HG02610 (cell line): ENCODE data around the gene SYTL1.

ENCODE experiments used
- ATAC-seq: cut with Tn5 transposase; IDR thresholded peaks from one replicate; pipeline ENCODE4 v1.9.1; 2021; ENCODE audit warnings: mild to moderate bottlenecking, moderate library complexity; ENCODE audit not compliant: unreplicated experiment

The SYTL1 gene, protein sequence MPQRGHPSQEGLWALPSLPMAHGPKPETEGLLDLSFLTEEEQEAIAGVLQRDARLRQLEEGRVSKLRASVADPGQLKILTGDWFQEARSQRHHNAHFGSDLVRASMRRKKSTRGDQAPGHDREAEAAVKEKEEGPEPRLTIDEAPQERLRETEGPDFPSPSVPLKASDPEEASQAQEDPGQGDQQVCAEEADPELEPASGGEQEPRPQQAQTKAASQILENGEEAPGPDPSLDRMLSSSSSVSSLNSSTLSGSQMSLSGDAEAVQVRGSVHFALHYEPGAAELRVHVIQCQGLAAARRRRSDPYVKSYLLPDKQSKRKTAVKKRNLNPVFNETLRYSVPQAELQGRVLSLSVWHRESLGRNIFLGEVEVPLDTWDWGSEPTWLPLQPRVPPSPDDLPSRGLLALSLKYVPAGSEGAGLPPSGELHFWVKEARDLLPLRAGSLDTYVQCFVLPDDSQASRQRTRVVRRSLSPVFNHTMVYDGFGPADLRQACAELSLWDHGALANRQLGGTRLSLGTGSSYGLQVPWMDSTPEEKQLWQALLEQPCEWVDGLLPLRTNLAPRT

DNA sequence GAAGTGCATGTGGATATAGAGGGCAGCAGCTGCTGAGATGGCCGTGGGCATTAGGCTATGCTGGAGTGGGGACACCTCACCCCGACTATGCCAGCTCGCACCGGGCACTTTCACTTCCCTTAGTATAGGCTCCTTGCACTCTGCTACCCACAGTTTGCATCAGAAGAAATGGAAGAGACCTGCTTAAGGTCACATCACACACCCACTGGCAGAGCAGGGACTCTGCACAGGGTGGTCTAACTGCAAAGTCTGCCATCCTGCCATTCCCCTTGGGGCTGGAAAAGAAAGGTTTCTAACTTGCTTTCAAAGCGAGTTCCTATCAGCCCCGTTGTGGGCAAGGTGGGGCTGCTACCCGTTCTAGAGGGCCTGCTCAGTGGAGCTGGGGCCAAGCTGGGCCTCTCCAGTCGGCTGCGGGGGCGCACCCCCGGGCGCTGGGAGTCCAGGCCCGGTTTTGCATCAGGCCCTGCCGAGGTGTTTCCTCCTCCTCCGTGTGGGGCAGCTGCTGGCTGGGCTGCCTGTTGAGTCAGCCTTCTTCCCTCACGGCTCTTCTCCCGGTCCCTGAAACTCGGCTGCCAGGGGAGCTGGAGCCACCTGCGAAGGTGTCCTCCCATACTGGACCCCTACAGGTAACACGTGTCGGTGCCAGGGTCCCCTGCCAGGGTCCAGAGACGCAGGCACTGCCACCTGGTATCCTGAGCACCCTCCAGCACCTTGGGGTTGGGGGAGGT lies at the start of gene SYTL1:
TSS of gene SYTL1 (plus strand) at position 498 of the 728 bp plus-strand sequence. CDS start 3,313 bp downstream, outside the sequence.
- peak; percentile 44 for ATAC-seq

DNA sequence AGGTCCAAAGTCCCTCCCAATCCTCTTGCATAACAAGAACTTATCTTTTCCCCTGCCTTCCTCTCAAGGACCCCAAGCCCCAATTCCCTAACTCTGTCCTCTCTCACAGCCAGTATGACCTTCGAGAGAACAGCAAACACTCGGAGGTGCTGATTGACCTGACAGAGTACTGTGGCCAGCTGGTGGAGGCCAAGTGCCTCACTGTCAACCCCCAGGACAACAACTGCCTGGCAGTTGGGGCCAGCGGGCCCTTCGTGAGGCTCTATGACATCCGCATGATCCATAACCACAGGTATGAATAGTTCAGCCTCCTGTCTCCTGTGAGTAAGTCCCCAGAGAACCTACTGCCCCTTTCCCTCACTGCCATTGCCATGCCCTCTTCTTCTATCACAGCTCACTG lies 49.7 kb upstream of the SYTL1 start:
- ATAC-seq = no peak

DNA sequence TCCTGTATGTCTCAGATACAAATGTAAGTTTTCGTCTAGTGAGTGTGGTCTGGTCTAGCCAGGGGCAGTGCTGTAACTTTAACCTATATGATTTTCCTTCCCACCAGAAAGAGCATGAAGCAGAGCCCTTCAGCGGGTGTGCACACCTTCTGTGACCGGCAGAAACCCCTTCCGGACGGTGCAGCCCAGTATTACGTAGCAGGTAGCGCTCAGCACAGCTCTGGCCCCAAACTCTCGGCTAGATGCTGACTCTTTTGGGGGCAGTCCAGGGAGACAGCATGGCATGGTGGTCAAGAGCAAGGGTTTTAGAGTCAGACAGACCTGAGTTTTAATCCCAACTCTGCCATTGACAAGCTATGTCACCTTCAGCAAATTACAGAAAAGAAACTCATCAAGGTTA lies 47.9 kb upstream of the SYTL1 start:
- ATAC-seq = no peak

DNA sequence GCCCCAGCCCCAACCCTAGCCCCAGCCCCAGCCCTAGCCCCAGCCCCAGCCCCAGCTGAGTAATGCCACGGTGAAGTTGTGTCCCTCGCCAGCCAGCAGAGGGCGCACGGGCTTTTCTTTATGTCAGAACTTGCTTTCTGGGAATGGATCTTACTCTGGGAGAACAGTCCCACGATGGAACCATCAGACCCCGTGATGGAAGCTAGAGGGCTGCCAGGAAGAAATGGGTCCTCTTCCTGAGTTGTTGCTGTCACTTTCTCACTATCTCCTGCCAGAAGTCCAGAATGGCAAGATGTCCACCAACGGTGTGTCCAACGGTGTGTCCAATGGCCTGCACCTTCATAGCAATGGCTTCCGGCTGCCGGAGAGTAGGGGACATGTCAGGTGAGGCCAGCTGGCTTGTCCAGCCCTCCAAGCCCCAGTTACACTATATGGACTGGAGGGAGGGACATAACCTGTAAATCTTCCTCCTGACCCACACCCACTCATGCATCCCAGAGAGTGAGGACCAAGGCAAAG lies 45.0 kb upstream of the SYTL1 start:
- ATAC-seq = no peak

DNA sequence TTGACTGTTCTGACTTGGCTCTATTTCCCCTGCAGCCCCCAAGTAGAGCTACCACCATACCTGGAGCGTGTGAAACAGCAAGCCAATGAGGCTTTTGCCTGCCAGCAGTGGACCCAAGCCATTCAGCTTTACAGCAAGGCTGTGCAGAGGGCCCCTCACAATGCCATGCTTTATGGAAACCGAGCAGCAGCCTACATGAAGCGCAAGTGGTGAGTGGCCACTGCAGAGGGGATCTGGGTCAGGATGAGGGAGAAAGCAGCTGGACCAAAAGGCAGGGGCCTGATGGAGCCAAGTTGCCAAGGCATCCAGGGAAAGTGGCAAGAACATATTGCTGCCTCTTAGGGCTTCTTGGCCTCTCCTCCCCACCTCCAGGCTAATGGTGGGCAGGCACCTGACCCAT lies 43.9 kb upstream of the SYTL1 start:
- no peak for ATAC-seq

DNA sequence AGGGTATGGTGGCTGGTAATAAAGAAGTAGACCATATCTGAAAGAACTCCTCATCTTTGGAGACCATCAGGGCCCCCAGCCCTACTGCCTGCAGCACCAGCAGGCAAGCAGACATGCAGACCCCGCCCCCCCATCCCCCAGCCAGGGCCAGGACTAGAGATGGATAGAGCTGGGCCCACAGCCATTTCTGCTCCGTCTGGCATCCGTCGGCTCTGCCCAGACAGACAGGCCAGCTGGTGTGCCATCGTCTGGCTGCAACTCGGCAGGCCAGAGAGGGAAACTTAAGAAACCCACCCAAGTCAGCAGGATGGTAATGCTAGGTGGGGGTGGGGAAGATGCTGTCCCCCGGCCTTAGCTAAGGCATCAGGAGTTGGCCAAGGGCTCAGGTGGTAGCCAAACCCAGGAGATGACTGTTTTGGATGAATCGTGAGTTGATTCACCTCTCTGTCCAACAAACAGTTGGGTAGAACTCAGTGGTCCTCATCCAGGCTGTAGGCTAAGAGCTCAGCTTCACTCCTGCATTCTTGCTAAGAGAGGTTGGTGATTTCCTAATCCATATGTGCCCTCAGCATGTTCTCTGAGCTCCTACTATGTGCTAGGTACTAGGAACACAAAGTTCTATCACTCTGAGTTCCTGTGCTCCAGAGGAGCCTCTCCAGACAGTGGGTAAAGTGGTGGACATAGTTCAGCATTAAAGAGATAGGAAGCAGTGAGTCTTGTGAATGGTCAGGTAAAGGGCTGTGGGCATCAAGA lies 43.0 kb upstream of the SYTL1 start:
- ATAC-seq = no peak

DNA sequence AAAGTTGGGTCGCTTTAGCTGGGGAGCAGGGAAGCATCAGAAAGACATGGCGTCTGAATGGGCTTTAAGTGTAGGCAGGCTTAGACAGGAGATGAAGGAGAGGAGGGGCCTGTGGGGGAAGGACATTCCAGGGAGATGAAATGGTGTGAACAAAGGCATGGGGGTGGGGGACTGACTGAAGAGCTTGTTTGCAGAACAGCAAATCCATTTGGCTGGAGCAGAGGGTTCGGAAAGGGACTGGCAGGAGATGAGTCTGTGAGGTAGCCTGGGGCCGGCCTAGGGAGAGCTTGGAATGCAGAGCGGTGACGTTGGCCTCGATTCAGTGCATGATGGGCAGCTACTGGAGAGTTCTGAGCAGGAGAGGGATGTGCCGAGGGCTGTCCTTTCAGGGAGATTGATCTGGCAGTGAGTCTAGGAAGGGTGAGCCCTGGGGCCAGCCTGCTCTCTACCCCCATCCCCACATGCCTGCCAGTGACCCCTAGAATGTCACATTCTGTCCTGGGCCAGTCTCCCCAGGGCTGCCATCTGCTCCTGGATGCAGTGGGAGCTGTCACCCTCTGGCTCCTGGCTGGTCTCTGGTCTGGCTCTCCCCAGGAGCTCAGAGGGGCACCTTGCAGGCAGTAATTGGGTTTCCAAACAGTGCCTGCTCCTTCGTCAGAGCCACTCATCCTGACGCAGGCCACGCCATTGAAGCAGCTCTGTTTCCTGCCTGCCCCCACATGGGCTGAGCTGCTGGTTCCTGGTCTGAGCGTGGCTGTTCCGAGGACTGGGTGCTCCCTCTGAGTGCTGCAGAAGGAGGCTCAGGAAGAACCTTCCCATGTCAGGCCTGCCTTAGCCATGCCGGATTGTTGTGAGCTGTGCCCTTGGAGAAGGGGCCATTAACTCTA lies 42.2 kb upstream of the SYTL1 start:
- ATAC-seq = no peak

DNA sequence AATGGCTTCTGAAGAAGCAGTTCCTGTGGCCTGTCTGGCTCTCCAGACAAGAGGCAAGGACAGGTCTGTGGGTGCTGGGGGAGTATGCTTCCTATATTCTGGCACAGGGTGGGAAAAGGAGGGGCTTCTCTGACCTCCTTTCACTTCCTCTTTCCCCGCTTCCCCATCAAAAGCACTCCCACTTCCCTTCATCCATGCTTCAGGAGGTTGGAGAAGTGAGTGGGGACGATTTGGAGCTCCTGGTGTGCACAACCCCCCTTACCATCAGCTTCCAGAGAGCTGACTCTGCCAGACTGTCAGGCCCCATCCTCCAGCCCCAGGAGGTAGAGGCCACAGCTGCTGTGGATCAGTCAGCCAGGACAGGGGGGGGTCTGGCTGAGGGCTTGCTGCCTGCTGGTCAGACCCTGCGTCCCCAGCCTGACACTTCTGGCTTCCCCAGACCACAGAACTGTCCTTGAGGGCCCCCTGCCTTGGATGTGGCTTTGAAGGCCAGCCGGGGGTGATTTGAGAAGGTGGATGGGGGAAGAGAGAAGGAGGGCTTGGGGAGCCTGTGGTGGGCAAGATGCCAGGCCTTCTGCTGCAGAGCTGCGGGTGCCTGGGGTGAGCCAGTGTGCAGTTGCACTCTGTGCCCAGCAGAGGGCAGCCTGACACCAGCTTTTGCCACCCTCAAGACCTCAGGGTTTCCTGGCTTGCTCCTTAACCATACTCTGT lies 41.3 kb upstream of the SYTL1 start:
- no peak for ATAC-seq

DNA sequence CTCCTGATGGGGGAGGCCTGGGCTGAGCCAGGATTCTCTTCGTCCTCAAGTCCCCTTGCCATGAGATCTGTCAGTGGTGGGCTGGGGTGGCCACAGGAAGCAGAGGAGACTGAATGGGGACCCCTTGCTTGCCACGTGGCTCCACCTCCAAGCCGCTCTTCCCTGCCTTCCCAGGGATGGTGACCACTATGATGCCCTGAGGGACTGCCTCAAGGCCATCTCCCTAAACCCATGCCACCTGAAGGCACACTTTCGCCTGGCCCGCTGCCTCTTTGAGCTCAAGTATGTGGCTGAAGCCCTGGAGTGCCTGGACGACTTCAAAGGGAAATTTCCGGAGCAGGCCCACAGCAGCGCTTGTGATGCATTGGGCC lies 40.8 kb upstream of the SYTL1 start:
- no peak for ATAC-seq

DNA sequence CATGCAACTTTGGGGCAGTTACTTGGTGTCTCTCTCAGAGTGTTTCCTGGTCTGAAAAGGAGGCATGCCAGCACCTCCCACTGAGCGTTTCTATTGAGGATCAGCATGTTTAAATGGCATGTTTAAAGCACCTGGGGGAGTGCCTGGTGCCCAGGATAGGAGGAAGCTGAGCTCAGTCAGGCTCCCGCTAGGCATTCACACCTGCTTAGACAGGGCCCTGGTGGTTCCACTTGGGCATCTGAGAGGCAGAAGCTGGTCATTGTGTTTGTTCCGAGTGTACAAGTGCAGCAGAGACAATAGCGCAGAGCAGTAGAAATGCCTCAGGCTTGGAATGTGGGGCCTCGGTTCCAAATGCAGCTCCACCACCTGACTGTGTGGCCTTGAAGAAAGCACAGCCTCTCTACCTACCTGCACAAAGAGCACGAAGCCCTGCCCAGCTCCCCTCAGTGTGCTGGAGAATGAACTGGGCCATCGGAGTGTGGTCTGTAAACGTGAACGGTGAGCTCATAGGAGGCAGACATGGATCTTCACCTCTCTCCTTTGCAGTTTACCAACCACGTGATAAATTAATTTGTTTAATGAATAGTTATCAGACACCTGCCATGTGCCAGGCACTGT lies 40.1 kb upstream of the SYTL1 start:
- ATAC-seq = no peak

DNA sequence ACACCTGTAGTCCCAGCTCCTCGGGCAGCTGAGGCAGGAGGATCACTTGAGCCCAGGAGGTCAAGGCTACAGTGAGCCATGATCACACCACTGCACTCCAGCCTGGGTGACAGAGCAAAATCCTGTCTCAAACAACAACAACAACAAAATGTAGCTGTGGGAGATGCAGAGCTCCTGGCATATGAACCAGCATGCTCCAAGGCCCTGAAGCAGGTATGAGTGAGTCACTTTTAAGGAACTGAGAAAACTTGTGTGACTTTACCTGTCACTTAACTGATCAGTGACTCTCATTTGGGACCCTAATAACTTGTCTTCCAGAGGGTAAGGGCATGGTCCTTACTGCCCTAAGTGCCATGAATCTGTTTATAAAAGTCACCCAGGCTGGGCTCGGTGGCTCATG lies 39.2 kb upstream of the SYTL1 start:
- ATAC-seq = no peak

DNA sequence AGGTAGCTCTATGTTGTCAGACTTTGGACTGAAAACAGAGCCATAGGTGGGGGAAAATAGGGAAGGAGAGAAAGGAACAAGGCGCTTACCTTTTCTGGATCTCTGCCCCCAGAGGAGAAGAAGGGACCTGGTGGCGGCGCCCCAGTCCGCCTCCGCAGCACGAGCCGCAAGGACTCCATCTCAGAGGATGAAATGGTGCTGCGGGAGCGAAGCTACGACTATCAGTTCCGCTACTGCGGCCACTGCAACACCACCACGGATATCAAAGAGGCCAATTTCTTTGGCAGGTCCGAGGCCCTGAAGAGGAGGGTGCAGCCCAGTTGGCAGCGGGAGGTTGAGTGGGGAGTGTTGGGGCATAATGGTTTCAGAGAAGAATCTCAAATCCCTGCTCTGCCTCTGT lies 38.3 kb upstream of the SYTL1 start:
- no peak for ATAC-seq

DNA sequence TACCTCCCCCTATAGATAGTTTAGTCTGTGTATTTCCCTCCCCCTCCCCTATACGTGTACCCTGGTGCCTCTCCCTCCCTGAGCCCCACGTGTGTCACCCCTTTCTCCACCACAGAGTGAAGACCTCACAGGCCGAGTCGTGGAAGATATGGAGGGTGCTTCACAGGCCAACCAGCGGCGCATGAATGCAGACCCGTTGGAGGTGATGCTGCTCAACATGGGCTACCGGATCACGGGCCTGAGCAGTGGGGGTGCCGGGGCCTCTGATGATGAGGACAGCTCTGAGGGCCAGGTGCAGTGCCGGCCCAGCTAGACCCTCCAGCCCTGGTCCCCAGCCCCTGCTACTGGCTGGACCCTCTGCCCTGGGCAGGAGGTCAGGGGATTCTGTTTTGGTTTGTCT lies 35.8 kb upstream of the SYTL1 start:
- no peak for ATAC-seq

DNA sequence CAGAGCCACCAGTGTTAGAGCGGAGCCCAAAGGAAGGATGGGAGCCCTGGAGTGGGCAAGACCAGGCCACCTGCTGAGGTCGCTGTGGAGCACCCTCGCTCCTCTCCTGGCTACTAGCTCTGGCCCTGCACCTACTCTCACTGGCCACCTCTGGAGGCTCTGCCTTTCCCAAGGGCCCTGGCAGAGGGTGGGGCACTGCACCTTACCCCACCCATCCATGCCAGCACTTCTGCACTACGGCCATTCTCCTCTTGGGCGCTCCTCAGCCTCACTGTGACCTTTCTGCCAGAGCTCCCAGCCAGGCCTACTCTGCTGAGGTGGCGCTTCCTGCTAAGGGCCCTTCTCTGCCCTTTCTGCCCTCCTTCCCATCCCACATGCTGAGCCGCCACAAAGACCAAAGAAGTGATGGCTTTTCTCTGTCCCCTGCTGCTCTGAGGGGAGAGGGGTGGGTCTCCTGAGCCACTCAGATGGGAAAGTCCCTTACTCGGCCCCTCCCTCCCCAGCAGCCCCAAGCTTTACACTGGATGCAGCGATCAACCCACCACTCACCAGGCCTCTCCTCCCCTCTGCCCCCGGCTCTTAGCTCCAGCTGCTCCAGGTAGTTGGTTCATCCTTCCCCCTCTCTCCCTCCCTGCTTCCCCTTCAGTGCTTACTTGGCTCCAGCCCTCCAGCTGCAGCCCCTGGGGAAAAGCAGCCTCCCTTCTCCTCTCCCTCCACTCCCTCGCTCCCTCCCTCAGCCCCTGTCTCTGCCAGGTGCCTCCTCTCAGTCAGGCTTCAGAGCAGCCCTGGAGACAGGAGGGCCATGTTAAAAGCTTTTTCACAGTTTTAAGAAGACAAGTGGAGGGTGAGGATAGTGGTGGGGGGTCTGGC lies 34.7 kb upstream of the SYTL1 start:
- no peak for ATAC-seq

DNA sequence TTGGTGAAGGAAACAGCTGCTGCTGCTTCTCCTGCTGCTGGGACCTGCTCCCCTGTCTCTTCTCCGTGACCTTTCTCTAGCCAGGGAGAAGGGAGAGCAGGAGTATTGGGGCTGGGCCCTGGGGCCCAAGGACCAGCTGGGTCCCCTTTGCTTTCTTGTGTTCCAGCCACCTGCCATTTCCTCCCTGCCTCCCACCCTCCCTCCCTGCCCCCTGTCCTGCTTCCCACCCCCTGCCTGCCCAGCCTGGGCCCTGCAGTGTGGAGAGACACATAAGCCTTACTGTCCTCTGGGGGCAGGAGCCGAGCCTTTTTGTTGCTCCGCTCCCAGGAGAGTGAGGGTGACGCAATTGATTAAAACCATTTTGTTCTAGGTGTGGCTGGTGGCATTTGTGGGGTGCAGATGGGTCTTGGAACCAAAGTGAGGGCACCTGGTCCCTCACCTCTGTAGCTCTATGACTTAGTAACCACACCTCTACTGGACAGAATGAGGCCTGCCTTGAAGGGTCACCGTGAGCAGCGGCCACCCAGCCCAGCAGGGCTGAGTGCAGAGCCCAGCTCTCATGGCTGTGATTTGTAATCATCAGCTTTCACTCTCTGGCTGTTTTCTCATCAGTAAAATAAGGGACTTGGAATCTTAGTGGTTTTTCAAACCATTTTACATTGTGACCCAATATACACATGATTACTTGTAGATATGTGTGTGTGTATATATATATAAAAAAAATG lies 33.8 kb upstream of the SYTL1 start:
- ATAC-seq = no peak

DNA sequence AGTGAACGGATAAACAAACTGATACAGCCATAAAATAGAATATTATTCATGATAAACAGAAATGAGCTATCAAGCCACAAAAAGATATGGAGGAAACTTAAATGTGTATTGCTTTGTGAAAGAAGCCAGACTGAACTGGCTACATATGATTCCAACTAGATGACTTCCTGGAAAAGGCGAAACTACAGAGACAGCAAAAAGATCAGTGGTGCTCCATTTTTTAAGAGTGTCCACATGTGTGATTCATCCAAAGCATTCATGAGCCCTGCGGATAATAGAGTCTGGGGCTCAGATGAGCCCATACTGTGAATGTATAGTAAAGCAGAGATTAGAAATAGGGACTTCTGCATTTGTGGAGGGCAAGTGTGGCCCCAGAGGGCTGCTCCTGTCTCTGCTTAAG lies 27.7 kb upstream of the SYTL1 start:
- ATAC-seq = no peak

DNA sequence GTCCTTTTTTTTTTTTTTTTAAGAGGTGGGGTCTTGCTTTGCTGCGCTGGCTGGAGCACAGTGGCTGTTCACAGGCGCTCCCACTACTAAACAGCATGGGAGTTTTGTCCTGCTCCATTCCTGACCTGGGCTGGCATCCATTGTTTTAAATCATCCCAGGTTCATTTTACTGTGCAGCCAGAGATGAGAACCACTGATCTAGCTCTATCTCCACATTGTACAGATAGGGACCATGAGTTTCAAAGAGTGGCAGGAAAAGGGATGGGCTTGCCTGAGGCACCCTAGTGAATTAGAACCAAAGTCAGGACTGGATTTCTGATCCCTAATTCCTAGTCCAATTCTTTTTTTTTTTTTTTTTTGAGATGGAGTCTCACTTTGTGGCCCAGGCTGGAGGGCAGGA lies 27.1 kb upstream of the SYTL1 start:
- ATAC-seq = no peak

DNA sequence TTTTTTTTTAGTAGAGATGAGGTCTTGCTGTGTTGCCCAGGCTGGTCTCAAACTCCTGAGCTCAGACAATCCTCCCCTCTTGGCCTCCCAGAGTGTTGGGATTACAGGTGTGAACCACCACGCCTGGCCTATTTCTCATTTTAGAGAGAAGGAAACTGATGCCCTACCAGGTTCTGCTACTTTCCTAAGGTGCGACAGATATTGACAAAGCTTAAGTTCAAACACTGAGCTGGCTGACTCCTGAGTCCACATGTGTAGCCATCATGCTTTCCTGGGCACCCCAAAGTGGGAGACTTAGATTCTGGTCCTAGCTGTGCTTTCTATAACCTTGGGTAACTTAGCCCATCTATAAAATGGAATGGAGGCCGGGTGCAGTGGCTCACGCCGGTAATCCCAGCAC lies 25.0 kb upstream of the SYTL1 start:
- no peak for ATAC-seq
